HG03460 (cell line): ENCODE measurements around the gene CASZ1.

Experiments used
- ATAC-seq: cut with Tn5 transposase; IDR thresholded peaks from one replicate; pipeline ENCODE4 v1.9.1; 2021; ENCODE audit not compliant: unreplicated experiment

The CASZ1 gene

DNA sequence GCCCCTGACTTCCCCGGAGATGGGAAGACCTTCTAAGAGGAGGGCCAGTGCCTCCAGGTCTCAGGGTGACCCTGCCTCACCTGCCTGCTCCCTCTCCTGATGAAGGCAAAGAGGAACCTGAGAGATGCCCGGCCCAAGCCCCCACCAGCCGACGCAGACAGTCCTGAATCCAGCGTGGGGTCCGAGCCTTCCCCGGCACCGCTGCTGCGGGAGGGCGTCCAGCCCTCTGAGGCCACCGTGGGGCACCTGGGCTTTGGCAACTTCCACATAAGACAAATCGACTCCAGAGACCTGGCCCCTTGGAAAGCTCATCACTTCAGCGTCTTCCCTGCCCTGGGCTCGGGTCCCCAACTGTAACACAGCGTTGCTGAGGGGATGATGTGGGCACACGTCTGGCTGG is 122.2 kb downstream of the CASZ1 start:
- no peak for ATAC-seq

DNA sequence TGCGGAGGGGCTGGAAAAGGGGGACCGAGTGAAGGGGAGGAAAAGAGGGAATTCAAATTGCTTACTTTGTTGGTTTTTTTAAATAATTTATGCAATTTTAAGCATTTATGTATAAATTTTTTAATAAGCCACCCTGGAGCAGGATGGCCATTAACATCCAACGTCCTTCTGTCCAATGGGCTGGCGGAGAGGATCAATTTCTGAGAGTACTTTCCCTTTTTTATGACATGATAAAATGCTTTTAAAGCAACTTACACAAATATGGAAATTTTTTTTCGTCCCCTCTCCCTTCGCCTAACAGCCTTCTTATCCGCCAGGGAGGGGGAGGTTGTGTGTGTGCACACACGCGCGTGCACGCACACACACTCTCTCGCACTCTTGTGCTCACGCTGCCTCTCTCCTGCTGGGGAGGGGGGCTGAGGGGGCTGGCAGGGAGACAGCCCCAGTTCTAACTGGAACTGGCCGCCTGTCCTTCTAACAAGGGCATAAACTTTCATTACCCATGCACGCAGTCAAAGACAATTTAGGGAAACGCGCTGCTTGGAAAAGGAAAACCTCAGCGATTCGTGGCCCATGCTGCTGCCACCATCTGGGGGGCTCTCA is 123.2 kb downstream of the CASZ1 start:
- ATAC-seq = no peak

GRCh38 chr1:10672343-10673050 is 123.9 kb downstream of the CASZ1 start:
- no peak for ATAC-seq

GRCh38 chr1:10671622-10672342 is 124.7 kb downstream of the CASZ1 start:
- ATAC-seq = no peak

DNA sequence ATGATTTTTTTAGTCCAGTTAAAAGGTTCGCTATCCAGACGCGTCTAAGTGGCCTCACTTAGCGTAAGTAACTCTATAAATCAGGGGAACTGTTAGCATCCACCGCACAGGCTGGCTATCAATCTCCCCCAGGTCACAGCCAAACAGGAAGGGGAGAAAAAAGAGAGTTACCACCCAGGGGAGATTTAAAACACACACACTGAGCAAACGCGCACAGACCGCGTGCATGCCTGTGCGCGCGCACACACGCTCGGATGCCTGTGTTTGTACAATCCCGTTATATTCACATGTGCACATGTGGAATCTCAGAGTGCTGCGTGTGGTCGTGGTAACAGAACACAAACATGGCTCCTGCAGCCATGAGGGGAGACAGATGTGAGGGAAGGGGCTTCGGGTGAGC is 125.4 kb downstream of the CASZ1 start:
- no peak for ATAC-seq

- ATAC-seq = no peak
Observed at GRCh38 chr1:10670190-10670589, 126.3 kb downstream of the CASZ1 start.

DNA sequence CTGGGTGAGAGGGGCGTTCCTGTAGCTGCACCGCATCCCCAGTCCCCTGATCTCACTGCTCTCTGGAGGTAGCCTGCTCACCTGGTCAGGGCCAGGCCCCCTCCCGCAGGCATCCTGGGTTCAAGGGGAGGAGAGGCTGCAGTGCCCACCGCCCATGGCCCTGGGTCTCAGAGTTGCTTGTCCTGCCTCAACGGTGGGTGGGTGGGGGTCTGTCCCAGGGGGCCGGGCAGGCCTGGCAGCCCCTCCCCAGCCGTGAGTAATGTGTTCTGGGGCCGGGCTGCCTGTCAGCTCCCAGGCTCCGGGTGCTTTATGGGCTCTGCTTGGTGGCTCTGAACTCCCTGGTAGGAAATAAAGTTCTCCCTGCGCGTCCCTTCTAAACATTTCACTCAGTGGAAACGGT is 126.9 kb downstream of the CASZ1 start:
- no peak for ATAC-seq

DNA sequence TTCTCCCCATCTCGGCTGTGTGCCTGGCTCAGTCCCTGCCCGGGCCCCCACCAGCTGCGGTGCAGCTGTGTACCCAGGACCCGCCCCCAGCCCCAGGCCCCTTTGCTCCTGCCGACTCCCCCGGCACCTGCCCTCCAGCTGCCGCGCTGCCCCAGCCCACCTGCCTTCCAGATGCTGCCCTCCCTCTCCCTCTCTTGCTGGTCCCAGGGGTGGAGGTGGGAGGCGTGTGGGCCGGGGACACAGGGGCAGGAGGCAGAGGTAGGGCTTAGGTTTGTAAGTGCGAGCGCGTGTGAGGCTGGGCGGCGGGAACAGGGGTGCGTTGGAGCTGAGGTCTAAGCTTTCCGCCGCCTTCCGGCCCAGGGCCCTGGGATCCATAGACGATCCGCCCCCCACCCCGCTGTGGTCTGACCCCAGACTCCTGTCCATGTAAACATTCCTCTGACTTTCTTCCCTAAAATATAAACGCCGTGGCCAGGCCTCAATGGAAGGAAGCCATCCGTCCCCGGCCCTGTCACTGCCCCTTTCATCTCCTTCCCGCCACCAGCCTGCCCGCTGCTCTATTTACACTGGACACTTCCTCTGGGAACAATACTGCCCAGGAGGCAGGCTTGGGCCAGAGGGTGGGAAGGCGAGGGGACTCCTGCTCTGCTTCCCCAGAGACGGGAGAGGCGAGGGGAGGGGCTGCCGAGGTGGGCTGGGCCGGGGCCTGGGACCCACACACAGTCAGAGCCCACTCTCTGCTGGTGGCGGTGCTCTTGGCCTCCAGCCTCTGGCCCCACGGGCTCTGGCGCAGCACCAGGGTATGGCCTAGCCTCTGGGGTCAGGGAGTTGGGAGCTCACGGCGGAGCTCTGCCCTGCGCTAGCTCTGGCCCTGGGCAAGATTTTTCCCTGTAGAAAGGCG is 128.3 kb downstream of the CASZ1 start:
- ATAC-seq = no peak

DNA sequence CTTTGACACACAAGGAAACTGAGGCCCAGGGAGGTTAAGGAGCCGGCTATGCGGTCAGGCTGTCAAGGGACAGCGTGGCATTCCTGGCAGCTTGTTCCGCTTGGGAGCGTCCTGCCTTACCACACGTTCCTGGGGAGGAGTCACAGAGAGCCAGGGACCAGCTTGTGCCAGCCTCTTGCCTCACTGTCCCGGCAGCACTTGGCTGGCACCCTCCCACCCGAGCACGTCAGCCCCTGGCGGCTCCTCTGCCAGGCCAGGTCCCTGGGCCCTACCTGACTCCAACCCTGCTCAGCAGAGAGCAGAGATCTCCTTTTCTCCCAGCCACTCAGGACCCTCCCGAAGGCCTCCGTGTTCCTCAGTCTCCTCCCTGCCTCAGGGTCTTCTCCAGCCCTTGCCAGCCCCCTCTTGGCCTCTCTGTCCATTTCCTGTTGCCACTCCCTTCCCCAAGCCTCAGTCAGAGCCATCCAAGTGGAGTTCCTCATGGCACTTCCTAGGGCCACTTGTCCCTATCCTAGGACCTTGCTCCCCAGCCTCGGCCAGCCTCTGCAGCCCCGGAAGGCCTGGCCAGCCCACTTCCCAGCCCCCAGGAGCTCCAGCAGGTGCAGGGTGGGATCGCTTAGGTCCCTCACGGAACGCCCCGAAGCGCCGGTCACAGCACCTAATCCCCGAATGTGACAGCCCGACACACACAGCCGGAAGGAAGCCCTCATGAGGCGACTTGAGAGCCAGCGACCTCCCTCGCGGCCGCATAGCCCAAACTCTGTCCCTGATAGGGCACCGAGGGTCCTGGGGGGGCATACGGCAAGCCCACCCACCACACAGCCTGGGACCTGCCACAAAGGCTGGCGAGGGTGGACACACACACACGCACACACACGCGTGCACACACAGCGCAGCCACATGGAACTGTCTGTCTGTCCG is 130.3 kb downstream of the CASZ1 start:
- no peak for ATAC-seq

- ATAC-seq = no peak
Observed at GRCh38 chr1:10665226-10665625, 131.2 kb downstream of the CASZ1 start.

DNA sequence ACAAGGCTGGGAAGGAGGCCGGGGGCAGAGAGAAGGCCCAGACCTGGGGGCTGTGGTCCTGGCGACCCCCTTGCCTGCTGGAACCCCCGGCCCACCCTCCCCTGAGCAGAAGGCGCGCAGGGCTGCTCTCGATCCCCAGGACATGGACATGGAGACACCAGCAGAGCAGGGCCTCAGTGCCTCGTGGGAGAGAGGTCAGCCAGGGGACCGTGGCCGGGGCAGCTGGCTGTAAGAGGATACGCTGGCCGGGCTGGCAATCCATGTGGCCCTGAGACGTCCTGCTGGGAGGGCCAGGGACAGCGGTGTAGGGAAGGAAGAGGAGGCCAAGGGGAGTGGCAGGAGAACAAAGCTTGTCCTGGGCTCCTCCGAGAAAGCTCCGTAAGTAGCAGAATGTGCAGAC is 132.2 kb downstream of the CASZ1 start:
- ATAC-seq = no peak

GRCh38 chr1:10663678-10664035 is 132.8 kb downstream of the CASZ1 start:
- no peak for ATAC-seq

DNA sequence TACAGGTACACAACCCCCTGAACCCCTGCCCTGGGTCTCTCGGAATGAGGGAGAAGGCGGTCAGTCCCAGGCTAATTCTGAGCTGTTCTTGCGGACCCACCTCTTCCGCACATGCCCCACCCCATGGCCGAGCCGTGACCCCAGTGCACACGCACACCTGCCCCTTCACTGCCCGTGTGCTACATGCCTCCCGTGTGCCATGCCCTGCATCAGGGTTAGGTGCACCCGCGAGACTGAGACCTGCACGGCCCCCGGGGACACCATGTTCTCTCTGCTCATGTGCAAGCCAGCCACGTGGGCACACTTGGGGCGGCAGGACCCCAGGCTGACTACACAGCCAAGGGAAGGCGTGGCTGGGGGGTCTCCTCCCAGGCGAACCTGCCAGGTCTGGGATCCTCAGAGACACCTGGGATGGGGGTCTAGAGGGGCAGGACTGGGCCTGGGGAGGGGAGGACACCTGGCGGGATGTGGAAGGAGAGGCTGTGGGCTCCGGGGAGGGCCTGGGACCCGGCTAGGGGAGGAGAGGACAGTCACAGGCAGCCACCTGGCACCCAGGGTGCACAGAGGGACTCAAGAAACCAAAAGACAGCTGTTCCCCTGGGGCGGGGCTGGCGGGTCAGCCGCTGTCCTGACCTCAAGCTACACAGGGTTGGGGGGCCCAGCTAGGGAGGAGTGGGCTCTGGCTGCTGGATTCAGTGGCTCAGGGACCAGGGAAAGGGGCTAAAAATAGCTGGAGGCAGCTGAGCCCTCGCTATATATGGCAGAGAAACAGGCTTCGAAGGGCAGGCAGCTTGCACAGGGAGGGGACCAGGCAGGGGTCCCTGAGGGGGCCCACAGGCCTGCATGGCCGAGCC is 133.4 kb downstream of the CASZ1 start:
- no peak for ATAC-seq

DNA sequence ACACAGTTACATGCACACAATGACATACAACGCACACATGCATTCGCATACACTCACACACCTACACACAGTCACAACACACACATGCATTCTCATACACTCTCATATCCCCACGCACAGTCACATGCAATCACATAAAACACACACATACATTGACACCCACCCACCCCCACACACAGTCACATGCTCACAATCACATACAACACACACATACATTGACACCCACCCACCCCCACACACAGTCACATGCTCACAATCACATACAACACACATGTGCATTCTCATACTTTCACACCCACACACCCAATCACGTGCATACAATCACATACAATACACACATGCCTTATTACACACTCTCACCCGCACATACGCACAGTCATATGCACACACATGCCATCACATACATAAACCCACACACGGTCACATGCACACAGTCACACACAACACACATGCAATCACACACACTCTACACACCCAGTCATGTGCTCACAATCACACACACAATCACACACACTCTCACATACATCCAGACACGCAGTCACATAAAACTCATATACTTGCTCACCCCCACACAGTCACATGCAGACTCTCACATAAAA is 134.3 kb downstream of the CASZ1 start:
- ATAC-seq = no peak

DNA sequence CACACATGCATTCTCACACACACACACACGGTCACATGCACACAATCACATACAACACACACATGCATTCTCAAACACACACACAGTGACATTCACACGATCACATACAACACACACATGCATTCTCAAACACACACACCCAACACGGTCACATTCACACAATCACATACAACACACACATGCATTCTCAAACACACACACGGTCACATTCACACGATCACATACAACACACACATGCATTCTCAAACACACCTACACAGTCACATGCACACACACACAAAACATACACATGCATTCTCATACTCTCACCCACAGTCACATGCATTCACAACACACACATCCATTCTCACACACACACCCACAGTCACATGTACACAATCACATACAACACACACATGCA is 135.0 kb downstream of the CASZ1 start:
- ATAC-seq = no peak

DNA sequence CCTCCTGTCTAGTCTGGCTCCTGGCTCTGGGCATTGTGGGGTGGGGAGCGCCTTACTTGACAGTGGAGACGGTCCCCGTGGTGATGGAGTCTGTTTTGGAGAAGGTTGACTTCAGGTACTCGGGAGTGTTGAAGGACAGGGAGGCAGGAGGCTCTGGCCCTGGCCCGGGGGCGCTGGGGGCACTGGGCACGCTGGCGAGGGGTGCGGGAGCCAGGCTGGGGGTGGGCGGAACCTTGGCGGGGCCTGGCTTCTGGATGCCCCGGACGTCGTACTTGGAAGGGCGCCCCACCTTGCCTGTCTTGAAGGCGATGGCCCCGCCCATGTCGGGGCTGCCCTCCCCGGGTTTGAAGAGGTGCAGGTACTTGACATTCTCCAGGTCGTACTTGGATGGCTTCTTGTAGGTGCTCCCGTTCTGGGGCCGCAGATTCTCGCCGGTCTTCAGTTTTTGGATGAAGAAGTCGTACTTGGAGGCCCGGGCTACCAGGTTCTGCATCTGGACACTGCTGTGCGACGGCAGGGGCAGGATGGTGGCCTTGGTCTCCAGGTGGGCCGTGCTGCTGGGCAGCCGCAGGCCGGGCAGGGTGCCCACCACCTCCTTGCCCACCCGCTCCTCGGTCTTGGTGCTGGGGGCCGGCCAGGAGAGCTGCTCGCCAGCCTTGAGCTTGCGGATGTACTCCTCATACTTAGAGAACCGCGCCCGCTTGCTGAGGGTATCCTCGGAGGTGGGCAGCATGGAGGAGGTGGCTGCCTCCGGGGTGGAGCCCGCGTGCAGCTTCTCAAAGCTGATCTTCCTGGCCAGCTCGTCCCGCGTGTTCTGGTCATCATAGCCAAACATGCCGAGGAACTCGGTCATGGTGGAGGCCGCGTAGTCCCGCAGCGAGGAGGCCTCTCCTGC is 136.6 kb downstream of the CASZ1 start:
- ATAC-seq = no peak

DNA sequence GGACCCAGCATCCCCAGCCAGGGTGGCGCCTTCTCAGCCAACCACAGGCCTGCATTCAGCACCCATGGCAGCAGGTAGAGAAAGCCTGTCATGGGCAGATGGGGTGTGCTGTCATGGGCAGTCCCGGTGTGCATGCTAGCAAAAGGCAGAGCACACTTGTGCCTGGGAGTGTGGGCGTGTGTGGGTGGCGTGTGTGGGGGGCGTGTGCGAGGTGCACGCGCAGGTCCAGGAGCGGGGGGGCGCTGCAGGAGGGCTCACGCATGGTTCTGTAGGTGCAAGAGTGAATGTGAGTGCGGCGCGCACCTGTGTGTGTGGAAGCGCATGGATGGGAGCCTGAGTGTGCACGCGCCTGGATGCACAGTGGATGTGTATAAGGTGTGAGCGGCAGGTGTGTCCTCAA is 137.2 kb downstream of the CASZ1 start:
- ATAC-seq = no peak
